ENCODE data around the gene AKAP6. TPM values are rescaled to one million over a fixed set of nuclear protein-coding genes. Genes with fewer than 3 reads are reported as not detected.

The AKAP6 gene
- total and polyA plus RNA-seq, 10 of the 15 experiments (the other 5 are each of a cell fraction or from before 2014, with no cell fraction given): 0.35 to 5.9 (median 2.2) TPM

GRCh38 chr14:32623300-32624093 lies 294.4 kb downstream of the AKAP6 start:
- in situ Hi-C loops (cut with MboI) (no loop called here), intact Hi-C loops (cut with micrococcal nuclease; ENCODE audit: unreplicated experiment) (no loop called here)
- TF ChIP-seq JUND (IDR thresholded peaks at IDR 0.05; ENCODE audit: low read depth, low read length) (no peak), FOXK2 (IDR thresholded peaks at IDR 0.05) (no peak), ESRRA (IDR thresholded peaks at IDR 0.05; ENCODE audit: low read length) (no peak), SKIL (IDR thresholded peaks at IDR 0.05; ENCODE audit: low read depth, poor library complexity, severe bottlenecking) (no peak), BCL3 (IDR thresholded peaks at IDR 0.05; ENCODE audit: borderline replicate concordance, insufficient read depth, low read depth, low read length, poor library complexity, severe bottlenecking) (no peak)
- Histone ChIP-seq H3K27ac (ENCODE audit: control insufficient read depth, insufficient read depth) (no peak overlapping the region), H3K36me3 (ENCODE audit: control insufficient read depth in 2 of 2, insufficient read depth in 2 of 2, low read length in 1 of 2) (no peaks in the 10 kb centered on the region), H3K79me2 (ENCODE audit: control insufficient read depth, insufficient read depth, low read length) (no peaks in the 10 kb centered on the region), H4K20me1 (ENCODE audit: control insufficient read depth, insufficient read depth) (no peaks in the 10 kb centered on the region), H3K4me3 (no peak overlapping the region), H3K27me3 (replicated peaks in 1 of 2; ENCODE audit: control insufficient read depth in 2 of 2, insufficient read depth in 2 of 2, low read length in 1 of 2) (no peaks in the 10 kb centered on the region), H3K4me1 (ENCODE audit: control insufficient read depth, insufficient read depth, low read length) (peaks cover 4% of the 10 kb centered on the region), H2AFZ (ENCODE audit: control insufficient read depth, low read depth, low read length) (no peak overlapping the region), H3K4me2 (ENCODE audit: control insufficient read depth, insufficient read depth) (no peak overlapping the region), H3K9ac (ENCODE audit: control insufficient read depth, insufficient read depth, low read length) (no peak overlapping the region), H3K9me3 (replicated peaks; ENCODE audit: control insufficient read depth, insufficient read depth, low read length) (no peaks in the 10 kb centered on the region; the same call in 2 of the 3 replicates)
- ATAC-seq (no peak), DNase-seq (ENCODE audit: low read depth, low spot score) (no peak), FAIRE-seq (no peak)
- RAD21 ChIA-PET (ENCODE audit: unreplicated experiment): no interaction called here
- BruUV-seq (replicated peaks): no TSS peak
- 73% methylated on average over 4 of the region's 4 CpGs for WGBS (ENCODE audit: insufficient coverage, insufficient replicate concordance, low lambda C conversion rate, missing lambda C conversion rate)
- POLR2A ChIA-PET: no interaction called here
- SMC1A ChIA-PET (ENCODE audit: uncharacterized antibody, unreplicated experiment): no interaction called here
- CTCF ChIA-PET: interaction anchor here (1.0 kb wide), 1 partner anchor 22 kb away, joined by 4 read pairs; no protein-coding TSS in a partner anchor
